Activated CD4-positive, alpha-beta T cell treated with anti-CD3 and anti-CD28 coated beads for 1 hour (primary cell): ENCODE results near the gene NLRP10.
A peak's percentile ranks its signal among the peaks of the same experiment; 100 is the strongest.
"Not testable (repeated sequence)": the region's sequence is repeated elsewhere in the genome, so short reads cannot be mapped to it uniquely, and the experiment has no call there.

Source experiments
- DNase-seq: peaks from one replicate; pipeline ENCODE4 v3.0.0-alpha.2; 2020

The NLRP10 gene, protein sequence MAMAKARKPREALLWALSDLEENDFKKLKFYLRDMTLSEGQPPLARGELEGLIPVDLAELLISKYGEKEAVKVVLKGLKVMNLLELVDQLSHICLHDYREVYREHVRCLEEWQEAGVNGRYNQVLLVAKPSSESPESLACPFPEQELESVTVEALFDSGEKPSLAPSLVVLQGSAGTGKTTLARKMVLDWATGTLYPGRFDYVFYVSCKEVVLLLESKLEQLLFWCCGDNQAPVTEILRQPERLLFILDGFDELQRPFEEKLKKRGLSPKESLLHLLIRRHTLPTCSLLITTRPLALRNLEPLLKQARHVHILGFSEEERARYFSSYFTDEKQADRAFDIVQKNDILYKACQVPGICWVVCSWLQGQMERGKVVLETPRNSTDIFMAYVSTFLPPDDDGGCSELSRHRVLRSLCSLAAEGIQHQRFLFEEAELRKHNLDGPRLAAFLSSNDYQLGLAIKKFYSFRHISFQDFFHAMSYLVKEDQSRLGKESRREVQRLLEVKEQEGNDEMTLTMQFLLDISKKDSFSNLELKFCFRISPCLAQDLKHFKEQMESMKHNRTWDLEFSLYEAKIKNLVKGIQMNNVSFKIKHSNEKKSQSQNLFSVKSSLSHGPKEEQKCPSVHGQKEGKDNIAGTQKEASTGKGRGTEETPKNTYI

DNA sequence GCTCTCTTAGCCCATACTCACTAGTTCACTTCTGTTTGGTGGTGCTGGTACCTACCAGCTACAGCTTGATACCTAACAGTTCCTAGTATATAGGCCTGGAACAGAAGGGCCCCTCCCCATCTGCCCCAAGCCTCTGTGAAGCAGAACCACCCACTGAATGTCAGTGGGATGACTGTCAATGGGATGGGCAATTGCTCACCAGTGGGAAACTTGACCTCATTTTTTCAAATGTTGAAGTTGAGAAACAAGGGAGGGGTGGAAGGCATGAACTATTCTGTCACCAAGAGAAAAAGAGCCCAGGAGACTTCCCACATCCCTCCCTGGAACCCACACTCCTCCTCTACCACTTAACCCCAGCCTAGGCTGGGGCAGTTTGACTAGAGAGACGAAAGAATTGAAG lies at the start of gene NLRP10:
TSS of gene NLRP10 (minus strand) at position 62 of the 400 bp plus-strand sequence. CDS start 1,952 bp downstream, outside the sequence.
- DNase-seq, result no peak

DNA sequence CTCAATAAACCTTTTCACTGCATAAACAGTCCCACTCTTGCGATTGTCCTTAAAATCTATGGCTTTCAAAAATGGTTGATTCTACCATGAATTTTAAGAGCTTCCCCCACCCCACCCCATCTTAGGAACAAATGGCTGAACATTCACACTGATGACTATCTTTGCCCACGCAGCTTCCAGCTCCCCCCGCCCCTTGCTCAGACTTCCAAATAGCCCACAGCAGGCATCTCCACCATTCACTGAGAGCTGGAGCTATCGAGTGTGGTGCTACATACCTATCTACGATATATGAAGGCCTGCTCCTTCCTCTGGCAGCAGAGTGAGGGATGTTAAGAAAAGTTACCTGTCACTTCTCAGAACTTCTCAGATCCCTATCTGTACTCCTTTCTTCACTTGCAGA lies 48.6 kb upstream of the NLRP10 start:
- DNase-seq, result no peak

DNA sequence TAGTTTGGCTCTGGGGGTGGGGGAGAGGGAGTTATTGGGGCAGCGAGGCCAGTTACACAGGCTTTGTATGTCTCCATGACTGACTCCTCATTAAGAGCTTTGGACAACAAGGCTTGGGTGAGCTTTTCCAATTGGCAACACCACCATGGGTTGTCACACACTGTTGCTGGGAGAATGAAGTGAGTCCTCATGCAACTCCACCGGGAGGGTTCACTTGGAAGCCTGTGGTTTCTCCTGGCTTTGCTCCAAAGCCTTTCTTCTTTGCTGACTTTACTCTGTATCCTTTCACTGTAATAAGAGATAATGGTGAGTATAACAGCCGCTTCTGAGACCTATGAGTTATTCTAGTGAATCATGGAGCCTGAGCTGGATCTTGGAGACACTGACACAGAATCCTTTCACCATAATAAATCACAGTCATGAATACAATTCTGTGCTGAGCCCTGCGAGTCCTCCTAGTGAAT lies 46.8 kb upstream of the NLRP10 start:
- no peak for DNase-seq

DNA sequence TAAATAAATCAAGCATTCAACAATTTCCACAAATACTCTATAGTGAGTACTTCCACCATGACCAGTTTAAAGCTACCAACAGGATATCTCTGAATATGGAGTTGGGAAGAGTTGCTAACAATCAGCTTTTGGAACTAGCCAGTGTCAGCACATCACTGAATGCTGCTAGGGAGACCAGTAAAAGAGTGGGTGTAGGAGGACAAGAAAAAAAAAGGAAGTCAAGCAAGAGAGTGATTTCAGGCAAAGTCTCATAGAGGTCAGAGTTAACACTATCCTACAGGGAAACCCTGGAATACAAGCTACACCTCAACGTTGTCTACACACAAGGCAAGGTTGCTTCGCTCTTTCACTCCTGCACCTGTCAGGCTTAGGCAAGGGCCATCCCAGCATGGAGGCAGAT lies 46.1 kb upstream of the NLRP10 start:
- DNase-seq, result no peak

DNA sequence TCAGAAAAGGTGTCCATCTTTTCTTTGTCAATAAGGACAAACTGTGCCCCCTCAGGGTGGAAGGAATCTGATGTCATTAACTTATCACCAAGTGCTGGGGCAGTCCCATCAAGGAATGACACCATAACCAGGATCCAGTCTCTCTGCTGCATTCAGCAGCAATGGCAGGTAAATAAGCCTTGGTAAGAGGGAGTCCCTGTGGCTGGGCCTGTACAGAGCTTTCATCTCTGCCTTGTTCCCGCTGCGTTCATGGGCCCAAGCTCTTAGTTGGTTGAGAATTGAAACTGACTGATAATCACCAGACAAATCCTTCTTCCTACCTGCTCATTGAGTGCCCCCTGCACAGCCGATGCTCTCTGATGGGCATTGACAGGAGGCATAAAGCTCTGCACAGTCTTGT lies 44.6 kb upstream of the NLRP10 start:
- no peak for DNase-seq

DNA sequence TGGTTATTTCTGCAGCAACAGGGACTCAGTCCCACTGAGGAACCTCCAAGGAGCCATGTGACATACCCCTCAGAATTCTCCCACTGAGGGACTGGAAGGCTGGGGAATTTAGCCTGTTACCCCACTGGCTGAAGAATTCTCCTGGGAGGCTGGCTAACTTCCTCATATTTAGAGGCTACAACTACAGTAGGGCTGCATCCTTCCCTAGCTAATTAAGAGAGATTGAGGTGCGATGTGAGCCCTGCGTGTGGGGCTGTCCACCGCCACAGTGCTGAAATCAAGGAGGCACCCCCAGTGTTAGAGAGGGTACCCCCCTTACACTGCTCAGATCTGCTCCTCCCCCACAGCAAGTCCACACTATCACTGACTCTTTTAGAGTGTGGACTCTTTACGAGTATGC lies 43.0 kb upstream of the NLRP10 start:
- DNase-seq, result no peak

DNA sequence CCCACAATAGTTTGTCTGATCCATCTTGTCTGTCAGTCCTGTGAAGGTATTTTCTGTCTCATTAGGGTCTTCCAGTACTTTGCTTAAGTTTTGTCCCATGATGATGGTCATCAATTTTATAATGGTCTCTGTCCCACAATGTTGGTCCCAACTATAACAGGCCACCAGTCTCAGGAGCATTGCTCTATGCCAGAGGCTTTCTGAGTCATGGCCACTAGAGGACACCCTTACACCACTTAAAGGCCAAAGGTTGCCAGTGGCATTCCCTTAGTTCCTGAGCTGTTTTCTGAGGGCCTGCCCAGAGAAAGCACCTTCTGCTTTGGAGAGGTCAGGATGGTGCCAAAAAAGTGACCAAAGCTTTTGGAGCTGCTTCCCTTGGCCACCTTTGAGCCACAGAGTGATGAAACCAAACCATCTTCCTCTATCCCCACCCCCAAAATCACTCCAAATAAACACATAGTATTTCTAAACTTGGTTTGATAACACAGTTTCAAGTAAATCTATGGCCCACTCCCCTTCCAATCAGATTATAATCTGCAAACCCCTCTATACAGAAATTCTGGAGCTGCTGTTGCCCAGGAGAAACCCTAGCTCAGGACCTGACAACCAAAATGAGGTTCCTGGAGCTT lies 41.2 kb upstream of the NLRP10 start:
- DNase-seq, result peak; percentile 16

DNA sequence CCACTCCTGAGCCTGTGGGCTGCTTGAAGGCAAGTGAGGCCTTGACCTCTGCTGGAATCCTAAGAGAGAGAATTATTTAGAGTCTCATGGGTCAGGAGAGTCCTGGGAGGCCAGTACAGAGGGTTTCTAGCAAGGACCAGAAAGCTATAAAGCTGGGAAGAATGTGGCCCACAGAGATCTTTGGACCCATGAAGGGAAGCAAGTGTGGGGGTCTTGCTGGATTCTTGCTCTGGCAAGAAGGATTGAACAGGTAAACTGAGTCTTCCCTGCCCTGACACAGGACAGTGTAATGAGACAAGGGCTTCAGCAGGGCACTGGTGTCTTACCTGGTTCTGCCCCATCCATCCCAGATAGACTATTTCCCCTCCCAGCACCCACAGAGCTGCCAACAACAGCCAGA lies 40.3 kb upstream of the NLRP10 start:
- DNase-seq, result no peak

DNA sequence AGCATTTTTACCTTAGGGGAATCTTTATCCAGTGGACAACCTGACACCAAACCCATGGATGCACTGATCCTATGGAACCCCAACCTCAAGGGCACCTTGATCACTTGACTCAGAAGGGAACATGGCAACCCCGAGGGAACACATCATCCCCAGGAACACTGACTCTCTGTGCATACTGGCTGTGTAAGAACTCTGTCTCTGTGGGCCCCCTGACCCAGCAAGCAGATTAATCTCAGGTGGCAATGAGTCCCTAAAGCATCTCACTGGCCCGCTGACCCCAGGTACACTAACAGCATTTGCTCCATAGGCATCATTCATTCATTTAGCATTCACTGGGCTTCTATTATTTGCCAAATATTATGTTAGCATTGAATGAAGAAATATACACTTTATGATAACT lies 38.8 kb upstream of the NLRP10 start:
- no peak for DNase-seq

DNA sequence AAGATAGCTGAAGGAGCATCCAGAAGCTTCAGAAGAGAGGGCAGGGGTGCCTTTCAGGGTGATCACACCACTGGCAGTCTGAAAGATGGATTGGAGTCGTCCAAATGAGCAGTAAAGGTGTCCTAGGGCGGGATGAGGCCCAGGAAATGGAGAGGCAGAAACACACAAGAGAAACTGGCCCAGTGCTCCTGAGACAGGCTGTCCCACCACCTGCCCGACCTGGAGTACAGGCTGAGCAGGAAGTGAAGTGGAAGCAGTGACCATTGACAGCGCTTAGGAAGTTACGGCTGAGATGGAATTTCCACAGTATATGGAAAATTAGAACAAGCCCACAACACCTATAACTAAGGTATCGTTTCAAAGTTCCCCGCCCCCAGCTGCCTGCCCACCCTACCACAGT lies 37.9 kb upstream of the NLRP10 start:
- no peak for DNase-seq

DNA sequence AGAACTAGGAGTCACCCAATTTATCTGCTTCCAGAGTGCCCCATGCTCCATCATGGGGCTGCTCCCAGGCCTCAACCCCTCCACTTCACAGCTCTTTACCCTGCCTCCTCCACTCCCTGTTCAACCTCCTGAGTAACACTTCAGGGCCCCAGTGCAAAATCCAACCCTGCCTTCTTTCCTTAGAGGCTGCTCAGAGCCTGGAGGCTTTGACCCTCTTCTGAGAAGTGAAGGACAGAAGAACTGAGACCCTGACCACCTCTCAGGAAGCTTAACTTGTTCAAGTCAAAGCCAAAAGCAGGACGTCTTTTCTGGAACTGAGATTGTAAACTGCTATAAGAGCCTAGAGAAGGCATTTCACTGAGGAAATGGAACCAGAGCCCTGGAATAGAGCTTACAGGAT lies 37.4 kb upstream of the NLRP10 start:
- no peak for DNase-seq

DNA sequence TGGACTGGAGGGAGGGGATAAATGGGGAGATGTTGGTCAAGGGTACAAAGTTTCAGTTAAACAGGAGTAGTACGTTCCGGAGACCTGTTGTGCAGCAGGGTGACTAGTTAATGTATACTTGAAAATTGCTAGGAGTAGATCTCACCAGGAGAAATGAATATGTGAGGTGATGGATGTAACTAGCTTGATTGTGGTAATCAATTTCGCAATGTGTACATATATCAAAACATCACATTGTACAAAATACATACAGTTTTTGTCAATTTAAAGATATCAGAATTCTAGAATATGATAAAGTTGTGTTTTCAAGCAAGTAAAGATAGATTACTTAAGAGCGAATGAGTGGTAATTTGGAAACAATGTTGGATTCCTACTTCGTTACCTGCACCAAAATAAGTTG lies 35.1 kb upstream of the NLRP10 start:
- no peak for DNase-seq

DNA sequence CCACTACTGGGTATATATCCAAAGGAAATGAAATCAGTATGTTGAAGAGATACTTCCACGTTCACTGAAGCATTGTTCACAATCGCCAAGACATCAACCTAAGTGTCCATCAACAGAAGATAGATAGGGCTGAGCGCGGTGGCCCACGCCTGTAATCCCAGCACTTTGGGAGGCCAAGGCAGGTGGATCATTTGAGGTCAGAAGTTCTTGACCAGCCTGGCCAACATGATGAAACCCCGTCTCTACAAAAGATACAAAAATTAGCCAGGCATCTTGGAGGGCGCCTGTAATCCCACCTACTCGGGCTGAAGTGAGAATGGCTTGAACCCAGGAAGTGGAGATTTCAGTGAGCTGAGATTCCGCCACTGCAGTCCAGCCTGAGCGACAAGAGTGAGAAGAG lies 34.5 kb upstream of the NLRP10 start:
- no peak for DNase-seq

DNA sequence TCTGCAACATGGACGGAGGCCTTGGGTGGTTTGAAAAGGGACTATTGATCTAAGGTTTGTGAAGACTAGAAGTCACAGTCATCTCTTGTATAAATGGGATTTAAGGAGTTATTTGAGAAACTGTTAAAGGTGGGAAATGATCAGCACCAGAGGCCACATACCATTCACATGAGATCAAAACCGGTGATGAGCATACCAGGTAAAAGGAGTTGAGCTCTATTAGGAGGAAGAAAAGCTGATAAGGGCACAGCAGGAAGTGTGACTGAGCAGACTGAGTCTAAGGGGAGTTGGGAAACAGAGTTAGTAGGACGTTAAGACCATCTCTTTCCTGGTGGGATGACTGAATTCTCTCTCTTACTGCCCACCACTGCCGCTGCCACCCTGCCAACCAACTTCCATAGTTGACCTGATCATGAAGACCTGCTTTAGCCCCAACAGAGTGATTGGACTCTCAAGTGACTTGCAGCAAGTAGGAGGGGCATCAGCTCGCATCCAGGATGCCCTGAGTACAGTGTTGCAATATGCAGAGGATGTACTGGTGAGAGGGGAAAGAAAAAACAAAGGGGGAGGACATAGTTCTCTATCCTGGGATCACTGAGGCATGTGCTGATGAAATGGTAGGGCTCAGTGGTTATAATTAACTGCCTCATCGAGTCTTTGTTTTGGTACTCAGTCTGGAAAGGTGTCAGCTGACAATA lies 29.5 kb upstream of the NLRP10 start:
- DNase-seq, result no peak

DNA sequence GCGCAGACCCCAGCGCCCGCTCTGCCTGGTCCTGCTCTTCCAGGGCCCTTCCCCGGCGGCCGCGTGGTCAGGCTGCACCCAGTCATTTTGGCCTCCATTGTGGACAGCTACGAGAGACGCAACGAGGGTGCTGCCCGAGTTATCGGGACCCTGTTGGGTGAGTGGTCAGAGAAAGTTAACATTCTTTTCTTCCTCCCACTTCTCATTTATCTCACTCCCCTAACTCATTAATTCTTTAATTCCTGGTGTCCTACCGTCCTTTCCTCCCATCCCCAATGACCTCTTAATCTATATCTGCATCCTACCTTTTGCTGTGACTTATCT lies 22.3 kb upstream of the NLRP10 start:
- DNase-seq, result not testable (repeated sequence)

DNA sequence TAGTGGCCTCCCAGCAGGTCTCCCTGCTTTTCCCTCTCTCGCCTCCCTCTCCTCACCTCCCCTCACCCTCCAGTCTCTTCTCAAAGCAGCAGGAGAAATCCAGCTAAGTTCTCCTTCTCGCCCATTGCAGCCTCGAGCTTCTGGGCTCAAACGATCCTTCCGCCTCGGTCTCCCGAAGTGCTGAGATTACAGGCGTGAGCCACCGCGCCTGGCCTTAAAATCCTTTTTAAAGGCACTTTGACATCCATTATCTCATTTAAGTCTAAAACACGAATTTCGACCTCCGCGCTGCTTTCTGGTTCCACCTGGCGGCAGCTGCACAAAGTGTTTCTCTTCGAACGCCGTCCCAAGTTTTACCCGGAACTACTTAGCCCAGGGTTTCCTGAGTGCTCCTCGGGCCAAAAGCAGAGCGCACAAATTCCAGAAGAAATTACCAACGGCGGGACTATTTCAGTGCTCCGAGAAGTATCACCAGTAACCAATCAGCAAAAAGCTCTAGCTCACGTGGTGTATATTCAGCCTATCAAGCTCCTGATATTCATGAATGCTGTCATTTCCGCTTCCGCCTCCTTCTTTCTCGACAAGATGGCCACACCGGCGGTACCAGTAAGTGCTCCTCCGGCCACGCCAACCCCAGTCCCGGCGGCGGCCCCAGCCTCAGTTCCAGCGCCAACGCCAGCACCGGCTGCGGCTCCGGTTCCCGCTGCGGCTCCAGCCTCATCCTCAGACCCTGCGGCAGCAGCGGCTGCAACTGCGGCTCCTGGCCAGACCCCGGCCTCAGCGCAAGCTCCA lies 21.7 kb upstream of the NLRP10 start, which contains the start of gene EIF3F:
TSS of gene EIF3F (plus strand) at position 570 of the 792 bp plus-strand sequence. CDS start at position 586, 16 bp downstream.
- DNase-seq, result peak; percentile 83

DNA sequence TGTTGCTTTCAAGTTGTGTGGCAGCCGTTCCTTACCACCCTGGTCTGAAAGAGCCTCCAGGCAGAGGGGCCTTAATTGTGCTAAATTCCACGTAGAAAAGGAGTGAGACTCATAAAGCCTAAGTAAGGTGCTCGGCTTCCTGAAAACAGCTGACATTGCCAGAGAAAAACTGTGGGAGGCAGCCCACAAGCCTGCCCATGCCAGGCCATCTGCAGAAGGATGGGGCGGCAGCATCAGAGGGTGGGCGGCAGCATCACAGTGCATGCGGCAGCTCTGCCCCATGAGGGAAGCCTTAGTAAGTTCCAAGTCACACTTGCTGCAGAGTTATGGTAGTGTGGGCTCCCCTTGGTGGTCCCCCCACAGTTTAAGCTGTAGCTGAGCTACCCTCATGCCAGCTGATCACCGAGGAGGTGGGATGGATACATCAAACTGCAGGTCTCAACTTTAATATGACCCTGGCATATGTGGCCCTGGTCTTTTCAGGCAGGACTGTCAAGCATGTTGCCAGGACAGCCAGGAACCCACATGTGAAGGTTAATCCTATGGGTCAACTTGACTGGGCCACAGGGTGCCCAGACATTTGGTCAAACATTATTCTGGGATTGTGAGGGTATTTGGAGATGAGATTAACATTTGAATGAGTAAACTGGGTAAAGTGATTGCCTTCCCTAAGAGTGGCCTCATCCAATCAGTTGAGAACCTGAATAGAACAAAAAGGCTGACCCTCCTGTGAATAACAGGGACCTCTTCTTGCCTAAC lies 18.8 kb upstream of the NLRP10 start:
- no peak for DNase-seq

DNA sequence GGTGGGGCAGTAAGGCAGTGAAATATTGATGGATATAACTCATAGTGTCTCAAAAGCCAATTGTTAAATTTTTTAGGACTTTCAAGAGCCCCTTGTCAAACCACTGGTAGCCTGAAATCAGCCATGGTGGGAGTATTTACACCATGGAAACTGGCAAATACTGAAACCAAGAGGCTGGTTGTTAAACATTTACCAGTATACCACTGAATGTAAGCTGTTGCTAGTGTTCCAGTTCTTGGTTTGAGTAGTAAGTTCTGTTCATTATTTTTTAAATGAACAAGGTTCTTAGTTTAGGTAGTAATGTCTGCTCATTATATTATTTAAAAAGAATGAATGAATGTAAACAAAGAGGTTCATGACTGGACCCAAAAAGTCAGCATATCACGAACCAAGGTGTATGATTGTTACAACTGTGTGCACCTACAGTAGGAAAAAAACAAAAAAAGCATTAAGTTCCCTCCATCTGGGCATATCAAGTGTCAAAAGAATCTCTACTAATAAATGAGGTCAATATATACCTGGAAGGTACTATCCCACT lies 17.4 kb upstream of the NLRP10 start:
- no peak for DNase-seq

DNA sequence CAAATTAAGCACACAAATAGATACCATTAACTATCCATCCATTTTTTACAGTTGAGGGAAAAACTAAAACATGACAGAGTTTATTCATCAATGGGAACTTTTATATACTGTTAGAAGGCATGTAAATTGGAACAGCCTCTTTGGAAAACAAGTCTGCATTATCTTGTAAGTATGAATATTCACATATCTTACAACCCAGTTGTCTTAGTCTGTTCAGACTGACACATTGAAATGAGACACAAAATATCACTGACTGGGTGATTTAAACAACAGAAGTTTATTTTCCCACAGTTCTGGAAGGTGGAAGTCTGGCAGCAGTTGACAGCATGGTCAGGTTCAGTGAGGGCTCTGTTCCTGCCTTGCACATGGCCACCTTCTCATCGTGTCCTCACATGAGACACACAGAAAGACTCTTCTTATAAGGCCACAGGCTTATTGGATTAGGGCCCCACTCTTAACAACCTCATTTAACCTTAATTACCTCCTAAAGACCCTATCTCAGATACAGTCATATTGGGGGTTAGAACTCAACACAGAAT lies 16.4 kb upstream of the NLRP10 start:
- no peak for DNase-seq

DNA sequence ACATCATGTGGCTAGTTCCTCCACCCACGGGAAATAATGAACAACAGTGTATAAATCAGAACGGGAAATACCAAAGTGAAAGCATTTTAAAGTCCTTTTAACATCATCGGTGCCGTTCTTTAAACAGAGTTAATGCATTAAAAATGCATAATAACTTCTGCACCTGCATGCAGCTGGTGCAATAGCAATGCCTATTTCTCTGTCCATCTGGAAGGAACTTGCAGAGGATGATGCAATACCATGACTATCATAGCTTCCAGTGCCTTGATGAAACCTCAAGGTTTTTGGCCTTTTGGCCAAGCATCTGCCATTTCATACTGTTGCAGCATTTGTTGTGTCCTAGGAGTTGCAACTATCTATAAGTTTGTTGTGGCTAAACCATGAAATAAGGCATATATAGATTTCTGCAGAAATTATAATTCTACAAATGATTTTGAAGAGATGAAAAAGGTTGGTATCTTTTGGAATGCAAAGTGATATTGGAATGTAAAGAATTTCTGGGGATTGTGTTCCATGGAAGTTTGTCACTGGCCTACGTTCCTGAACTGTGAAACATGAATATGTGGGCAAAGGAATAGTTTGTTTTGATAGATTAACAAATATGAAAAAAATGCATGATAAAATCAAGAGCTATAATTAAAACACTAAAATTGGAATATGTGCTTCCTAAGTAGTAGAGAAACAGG lies 12.1 kb upstream of the NLRP10 start:
- no peak for DNase-seq

DNA sequence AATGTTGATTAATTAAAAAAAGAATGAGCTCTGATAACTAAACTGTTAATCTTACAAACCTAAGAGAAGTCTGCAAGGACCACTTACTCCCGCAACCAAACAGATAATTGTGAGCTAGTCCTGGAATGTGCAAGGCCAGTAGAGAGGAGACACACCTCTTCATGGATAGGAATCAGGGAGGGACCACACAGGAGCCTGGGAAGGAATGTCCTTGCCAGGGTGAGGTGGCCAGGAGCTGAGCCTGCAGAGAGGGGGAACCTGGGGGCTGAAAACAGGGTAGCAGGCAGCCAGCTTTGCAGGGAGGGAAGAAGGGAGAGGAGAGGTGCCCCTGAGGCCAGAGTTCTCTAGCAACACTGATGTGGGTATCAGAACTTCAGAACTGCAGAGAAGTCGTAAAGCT lies 9.4 kb upstream of the NLRP10 start:
- DNase-seq, result no peak
